GM18861 (cell line): ENCODE measurements around the gene FAM3D.
"Not testable (repeated sequence)": the region's sequence is repeated elsewhere in the genome, so short reads cannot be mapped to it uniquely, and the experiment has no call there.

Source experiments
- ATAC-seq: cut with Tn5 transposase; IDR thresholded peaks from one replicate; pipeline ENCODE4 v1.9.1; 2021; ENCODE audit not compliant: unreplicated experiment

FAM3D gene

DNA sequence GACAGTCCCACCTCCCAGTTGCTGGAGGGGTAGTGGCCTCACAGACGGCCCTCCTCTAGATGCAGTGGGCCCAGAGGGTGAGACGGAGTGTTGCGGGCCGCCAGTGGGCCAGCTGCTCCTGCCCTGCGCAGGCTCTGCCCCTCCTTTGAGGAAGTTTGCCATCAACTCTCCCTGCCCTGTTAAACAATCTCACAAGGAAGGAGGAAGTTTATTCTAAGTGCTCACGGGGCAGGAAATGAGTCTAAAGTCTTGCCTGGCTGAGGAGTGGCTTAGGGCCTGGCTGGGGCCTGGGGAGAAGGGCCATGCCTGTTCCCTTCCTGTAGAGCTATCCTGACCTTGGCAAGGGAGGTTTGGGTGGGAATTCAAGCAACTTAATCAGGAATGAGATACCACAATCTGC lies at the start of gene FAM3D:
TSS of gene FAM3D (minus strand) at position 92 of the 400 bp plus-strand sequence. CDS start 11,211 bp downstream, outside the sequence.
- no peak for ATAC-seq

- ATAC-seq, result no peak
Measured at GRCh38 chr3:58713715-58714401, 47.3 kb upstream of the FAM3D start.

DNA sequence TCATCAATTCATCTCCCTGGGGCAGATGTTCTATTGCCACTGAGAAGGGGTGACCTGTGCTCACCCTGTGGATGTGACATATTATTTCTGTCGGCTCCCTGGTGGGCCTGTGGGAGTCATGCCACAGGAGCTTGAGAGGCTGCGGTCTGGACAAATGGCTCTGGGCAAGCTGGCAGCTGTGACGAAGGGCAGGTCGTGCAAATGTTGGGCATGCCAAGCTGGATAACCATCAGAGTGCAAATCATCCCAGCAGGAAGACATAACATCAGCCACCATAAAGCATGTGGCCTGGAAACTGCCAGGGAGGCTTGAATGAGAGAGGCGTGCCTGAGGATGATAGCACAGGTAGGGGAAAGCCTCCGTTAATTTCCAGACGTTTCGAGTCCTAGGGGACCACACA lies 45.3 kb upstream of the FAM3D start:
- ATAC-seq, result no peak

GRCh38 chr3:58708983-58709382 lies 42.4 kb upstream of the FAM3D start:
- ATAC-seq, result not testable (repeated sequence)

DNA sequence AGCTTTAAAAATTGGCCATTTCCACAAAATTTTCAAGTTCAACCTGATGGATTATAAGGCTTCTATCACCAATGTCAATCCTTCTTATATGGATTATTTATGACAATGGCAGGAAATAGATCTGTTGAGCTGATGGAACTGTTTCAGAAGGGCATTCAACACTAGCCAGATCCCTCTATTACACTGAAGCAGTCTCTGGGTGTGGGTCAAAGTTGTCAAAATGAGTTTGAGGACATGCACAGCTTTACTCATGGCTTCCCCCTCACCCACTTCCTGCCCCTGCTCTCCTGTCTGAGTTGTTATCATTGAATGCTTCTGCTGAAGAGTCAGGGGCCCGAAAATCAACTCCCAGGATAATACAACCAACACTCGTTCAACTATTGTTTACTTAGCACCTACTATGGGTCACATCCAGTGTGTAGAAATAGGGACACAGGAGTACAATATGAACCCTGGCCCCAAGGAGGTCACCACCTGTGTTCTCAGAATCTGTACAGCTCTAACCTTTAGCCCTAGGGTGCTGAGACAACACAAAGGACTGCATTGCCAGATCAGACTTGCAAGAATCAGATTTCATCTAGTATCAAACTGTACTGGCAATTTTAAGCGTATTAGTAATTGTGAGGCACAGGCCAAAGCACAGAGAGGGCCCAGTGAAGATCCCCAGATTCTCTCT lies 41.7 kb upstream of the FAM3D start:
- no peak for ATAC-seq

DNA sequence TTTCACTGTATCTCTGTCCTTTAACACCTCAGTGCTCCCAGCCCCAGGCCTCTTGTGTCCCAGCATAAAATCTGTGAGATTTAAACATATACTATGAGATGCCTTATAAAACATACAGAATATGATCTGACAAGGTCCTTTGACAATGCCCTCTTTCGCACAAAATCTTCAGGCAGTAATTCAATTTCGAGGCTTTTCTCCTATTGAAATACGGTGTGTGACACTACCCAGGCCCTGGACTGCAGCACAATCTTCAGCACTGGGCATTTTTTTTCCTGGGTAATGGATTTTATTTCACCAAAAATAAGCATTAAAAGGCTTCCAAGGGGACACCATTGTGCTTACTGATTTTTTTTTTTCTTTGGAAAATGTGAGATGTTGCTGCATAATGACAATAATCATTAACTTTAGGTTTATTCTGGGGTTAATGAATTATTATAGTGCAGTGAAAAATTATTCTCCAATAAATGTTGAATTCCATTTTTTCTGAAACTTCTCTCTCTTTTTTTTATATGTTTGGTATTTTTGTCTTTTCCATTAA lies 40.9 kb upstream of the FAM3D start:
- ATAC-seq, result no peak

- ATAC-seq, result no peak
Measured at GRCh38 chr3:58706395-58707167, 40.0 kb upstream of the FAM3D start.

GRCh38 chr3:58704745-58705144 lies 38.2 kb upstream of the FAM3D start:
- ATAC-seq, result no peak

GRCh38 chr3:58704304-58704703 lies 37.7 kb upstream of the FAM3D start:
- not testable (repeated sequence) for ATAC-seq

GRCh38 chr3:58698246-58698645 lies 31.7 kb upstream of the FAM3D start:
- ATAC-seq, result no peak

- peak; percentile 73 for ATAC-seq
Measured at GRCh38 chr3:58697561-58697960, 31.0 kb upstream of the FAM3D start.

DNA sequence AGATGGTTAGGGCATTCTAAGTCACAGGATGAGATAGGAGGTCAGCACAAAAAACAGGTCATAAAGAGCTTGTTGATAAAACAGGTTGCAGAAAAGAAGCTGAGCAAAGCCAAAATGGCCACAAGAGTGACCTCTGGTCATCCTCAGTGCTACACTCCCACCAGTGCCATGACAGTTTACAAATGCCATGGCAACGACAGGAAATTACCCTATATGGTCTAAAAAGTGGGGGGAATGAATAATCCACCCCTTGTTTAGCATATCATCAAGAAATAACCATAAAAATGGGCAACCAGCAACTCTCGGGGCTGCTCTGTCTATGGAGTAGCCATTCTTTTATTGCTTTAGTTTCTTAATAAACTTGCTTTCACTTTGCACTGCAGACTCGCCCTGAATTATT lies 30.2 kb upstream of the FAM3D start:
- not testable (repeated sequence) for ATAC-seq

- ATAC-seq, result no peak
Measured at GRCh38 chr3:58696093-58696492, 29.5 kb upstream of the FAM3D start.

GRCh38 chr3:58695284-58695683 lies 28.7 kb upstream of the FAM3D start:
- not testable (repeated sequence) for ATAC-seq

GRCh38 chr3:58693940-58694850 lies 27.6 kb upstream of the FAM3D start:
- ATAC-seq, result peak; percentile 57

- no peak for ATAC-seq
Measured at GRCh38 chr3:58692484-58692883, 25.9 kb upstream of the FAM3D start.

DNA sequence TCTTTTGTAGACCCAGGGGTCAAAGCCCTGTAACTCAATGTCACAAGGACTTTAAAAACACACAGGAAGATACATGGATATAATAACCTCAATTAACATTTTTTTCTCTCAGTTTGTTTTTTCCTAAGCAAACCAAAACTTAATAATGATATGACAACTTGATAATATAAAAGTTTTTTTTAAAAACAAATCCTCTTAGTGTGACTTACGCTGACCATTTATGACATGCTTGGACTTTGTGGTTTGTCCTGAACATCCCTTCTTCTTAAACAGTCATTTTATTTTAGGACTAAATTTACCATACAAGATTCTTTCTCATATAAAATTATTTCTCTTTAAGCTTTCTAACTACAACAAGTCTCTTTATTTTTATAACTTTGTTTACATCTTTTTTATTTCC lies 25.4 kb upstream of the FAM3D start:
- no peak for ATAC-seq

GRCh38 chr3:58690490-58690889 lies 23.9 kb upstream of the FAM3D start:
- ATAC-seq, result no peak

DNA sequence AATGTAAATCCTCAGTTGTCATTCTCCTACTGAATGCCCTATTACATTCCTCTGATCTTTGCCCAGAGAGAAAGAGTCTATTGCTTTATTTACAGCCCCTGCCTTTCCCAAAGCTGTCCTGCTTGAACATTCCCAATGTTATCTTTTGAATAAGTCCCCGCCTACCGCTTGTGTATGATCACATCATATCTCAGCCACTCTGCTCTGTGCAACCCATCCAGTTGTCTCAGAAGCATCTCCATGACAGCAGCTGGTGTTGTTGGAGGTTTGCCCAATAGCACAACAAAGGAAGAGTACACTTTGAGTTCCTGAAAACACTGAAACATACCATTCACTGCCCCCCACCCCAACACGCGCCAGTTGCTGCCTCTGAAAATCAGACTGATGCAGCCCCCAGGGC lies 22.0 kb upstream of the FAM3D start:
- no peak for ATAC-seq

- no peak for ATAC-seq
Measured at GRCh38 chr3:58686847-58687246, 20.3 kb upstream of the FAM3D start.

DNA sequence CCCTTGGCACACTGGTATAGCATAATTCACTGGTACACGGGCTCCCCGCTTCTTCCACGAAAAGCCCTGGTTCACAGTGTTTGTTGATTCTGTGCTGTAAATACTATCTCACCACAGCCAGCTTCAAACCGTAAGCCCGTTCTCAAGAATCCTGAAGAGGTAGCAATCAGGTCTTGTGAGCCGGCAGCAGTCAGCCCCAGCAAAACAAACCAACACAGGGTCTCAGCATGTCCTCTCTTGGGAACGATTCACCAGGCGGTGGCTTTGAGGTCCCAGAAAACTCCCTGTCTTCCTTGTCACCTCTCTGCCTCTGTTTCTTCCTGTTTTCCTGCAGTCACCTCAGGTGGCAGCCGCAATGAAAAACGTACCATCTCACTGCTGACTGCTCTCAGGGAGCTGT lies 19.1 kb upstream of the FAM3D start:
- ATAC-seq, result no peak
